HG03378 (cell line): Measurements from ENCODE around the gene KRTAP5-7.
"Not testable (repeated sequence)": the region's sequence is repeated elsewhere in the genome, so short reads cannot be mapped to it uniquely, and the experiment has no call there.

ENCODE experiments used
- ATAC-seq: cut with Tn5 transposase; IDR thresholded peaks from one replicate; pipeline ENCODE4 v1.9.1; 2021; ENCODE audit warnings: mild to moderate bottlenecking, moderate library complexity; ENCODE audit not compliant: unreplicated experiment

The KRTAP5-7 gene, protein sequence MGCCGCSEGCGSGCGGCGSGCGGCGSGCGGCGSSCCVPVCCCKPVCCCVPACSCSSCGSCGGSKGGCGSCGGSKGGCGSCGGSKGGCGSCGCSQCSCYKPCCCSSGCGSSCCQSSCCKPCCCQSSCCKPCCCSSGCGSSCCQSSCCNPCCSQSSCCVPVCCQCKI

GRCh38 chr11:71526796-71527575 is at the start of gene KRTAP5-7:
KRTAP5-7 (plus strand) TSS chr11:71527267; CDS start chr11:71527301, 34 bp downstream.
- not testable (repeated sequence) for ATAC-seq

GRCh38 chr11:71477641-71478527 is 49.2 kb upstream of the KRTAP5-7 start:
- ATAC-seq: no peak

DNA sequence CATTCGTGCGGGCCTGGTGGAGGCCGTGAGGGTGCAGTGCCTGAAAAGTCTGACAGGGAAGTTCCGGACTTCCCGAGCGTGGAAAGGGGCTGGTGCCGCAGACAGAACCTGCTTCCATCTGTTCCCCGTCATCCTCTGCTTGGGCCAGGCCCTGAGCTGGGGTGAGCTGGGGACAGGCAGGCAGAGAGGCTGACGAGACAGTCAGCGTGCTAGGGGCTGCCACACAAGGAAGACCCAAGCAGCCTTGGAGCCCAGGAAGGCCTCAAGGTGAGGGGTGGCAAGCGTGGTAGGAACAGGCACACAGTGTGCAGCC is 48.6 kb upstream of the KRTAP5-7 start:
- no peak for ATAC-seq

- no peak for ATAC-seq
Observed at GRCh38 chr11:71481101-71481960, 45.7 kb upstream of the KRTAP5-7 start.

DNA sequence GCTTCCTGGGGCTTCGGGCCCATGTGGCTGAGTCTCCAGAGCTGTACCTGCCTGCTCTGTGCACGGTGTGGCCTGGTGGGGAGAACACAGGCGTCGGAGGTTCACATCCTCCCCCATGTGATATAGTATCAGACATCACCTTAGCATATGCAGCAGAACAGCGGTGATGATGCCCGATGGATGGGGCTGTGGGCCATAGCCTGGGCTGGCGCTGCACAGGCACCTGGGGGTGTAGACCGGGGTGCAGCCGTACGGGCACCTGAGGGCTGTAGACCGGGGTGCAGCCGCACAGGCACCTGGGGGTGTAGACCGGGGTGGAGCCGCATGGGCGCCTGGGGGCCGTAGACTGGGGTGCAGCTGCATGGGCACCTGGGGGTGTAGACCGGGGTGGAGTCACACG is 44.9 kb upstream of the KRTAP5-7 start:
- no peak for ATAC-seq

DNA sequence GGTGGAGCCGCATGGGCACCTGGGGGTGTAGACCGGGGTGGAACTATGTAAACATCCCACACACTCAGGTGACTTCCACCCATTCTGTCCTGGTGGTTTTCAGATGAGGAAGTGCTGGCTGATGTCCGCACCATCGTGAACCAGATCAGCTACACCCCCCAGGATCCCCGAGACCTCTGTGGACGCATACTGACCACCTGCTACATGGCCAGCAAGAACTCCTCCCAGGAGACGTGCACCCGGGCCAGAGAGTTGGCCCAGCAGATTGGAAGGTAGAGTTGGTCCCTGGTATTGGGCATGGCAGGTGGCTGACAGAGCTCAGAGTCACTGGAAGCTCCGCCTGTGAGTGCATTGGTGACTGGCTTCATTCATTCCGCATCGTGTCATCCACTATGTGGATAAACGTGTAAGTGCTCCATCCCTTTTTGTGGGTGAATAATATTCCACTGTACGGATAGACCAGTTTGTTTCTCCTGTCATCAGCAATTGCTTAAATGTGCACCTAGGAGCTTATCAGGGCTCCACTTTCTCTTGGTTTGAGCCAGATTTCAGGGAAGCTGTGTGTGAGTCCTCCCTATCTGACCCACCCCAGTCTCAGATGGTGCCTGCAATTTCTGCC is 44.2 kb upstream of the KRTAP5-7 start:
- ATAC-seq: no peak

DNA sequence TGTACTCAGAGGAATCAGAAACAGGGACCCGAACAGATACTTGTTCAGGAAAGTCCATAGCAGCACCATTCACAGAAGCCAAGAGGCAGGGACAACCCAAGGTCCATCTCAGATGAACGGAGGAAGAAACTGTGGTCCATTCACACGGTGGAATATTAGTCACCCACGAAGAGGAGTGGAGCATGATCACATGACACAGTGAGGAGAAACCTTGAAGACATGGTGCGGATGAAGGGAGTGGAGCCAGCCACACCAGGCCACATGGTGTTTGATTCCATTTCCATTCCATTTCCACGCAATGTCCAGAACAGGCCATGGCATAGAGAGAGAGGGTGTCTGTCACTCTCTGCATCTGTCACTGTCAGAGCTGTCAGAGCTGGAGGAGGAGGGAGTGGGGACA is 43.4 kb upstream of the KRTAP5-7 start:
- no peak for ATAC-seq

GRCh38 chr11:71484248-71485062 is 42.6 kb upstream of the KRTAP5-7 start:
- ATAC-seq: no peak

DNA sequence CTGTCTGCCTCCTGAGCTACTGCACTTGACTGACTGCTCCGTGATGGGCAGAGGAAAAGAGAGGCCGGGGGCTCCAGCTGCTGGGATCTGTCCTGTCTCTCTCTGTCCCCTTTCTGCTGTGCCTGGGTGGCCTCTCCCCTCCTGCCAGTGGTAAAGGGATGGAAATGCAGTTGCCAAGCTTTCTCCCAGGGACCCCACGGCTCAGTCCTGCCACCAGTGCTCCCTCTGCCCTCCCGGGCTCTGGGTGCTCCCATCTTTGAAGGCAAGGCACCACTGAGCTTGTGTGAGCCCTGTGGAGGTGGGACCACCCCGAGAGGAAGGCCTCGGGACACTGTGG is 42.0 kb upstream of the KRTAP5-7 start:
- no peak for ATAC-seq

DNA sequence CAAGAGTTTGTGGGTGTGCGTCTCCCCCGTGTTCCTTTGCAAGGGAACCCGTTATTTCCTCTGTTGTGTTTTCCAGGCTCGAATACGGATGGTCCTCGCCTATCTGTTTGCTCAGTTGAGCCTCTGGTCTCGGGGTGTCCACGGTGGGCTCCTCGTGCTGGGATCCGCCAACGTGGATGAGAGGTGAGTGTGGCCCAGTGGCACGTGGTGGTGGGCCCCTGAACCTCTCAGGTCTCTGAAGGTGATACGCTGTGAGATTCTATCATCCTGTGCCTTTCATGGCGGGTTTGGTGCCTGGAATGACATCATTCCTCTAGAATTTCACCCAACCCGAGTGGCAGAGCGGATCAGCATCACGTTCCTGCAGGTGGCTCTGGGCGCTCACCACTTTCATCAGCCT is 41.6 kb upstream of the KRTAP5-7 start:
- ATAC-seq: no peak

- no peak for ATAC-seq
Observed at GRCh38 chr11:71486320-71486719, 40.7 kb upstream of the KRTAP5-7 start.

GRCh38 chr11:71488681-71489270 is 38.3 kb upstream of the KRTAP5-7 start:
- ATAC-seq: no peak

GRCh38 chr11:71489311-71490043 is 37.6 kb upstream of the KRTAP5-7 start:
- no peak for ATAC-seq

GRCh38 chr11:71490044-71490730 is 36.9 kb upstream of the KRTAP5-7 start:
- ATAC-seq: no peak

DNA sequence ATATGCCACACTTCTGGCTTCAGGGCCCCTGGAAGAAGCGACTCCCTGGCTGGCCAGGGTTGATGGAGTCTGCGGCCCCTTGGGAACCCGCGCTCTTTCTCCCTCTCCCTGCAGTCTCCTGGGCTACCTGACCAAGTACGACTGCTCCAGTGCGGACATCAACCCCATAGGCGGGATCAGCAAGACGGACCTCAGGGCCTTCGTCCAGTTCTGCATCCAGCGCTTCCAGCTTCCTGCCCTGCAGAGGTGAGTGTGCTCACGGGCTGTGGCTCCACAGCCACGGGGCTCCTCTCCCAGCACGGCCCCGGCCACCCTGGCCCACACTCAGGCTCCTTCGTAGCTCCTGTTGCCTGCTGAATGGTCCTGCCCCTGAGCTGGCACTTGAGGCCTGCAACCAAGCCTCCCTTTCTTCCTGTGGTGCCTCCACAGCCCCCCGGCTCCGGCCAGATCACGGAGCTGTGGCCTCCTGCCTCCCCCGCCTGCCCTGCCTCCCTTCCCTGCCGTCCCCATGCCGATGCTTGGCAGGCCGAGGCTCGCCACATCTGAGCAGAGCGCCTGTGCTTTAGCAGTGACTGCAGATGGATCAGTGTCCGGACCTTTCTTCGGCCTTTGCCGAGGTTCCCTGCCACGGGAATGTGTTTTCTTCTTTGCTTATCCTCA is 36.2 kb upstream of the KRTAP5-7 start:
- no peak for ATAC-seq

GRCh38 chr11:71491531-71491930 is 35.5 kb upstream of the KRTAP5-7 start:
- ATAC-seq: no peak

GRCh38 chr11:71491940-71492339 is 35.1 kb upstream of the KRTAP5-7 start:
- no peak for ATAC-seq
